Muscle of back (tissue), 11 donors: ENCODE data around the gene H19. TPM values are rescaled to one million over a fixed set of nuclear protein-coding genes. Genes with fewer than 3 reads are reported as not detected.

Experiments
- DNase-seq, 3 donors: peaks; one replicate each; pipeline versions ENCODE4 v3.0.0 to v3.0.0-alpha.2; 2013
- polyA plus RNA-seq, 10 donors: library from polyadenylated mRNA; unstranded; fragments of 120-200 nt; gene quantifications; one replicate each; pipeline ENCODE4 v1.2.1, GENCODE V29; 2013; ENCODE audit not compliant: insufficient read length in 10 of 10

The H19 gene
- polyA plus RNA-seq, 10 donors = 9,155 to 14,072 (median 11,013) TPM

DNA sequence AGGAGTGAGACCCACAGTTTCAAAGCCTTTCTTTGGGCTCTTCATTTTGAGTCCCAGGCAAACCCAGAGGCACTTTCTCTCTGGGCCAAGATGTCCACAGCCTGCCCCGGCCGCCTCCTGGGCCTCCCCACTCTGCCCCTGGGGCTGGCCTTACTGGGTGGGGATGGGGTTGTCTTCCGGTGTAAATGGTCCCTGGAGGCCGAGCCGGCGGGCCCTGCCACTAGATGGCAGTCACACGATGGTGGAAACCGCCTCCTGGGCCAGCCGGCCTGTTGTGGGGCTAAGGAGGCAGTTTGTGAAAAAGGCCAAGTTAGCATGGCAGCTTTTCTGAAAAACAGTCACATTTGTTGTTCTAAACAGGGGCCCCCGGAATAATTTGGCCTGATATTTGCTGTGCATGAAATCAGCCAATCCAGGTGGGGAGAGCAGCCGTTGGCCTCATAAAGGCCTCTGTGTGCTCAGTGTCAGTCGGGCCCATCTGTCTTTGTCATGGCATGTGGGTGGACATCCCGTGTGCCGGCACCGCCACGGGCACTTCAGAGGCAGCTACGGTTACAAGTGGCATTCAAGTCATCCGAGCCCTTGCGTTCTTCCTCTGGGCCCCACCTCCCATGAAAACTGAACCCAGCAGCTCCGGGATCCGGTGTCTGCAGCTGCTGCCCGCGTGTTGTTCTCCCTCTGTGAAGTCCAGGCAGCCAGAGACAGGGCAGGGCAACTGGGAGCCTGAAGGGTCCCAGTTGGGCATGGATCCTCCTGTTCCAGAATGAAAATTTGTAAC is 44.0 kb downstream of the H19 start:
- DNase-seq = no peak

GRCh38 chr11:1952806-1953482 is 44.7 kb downstream of the H19 start:
- DNase-seq = no peak

GRCh38 chr11:1949922-1950321 is 47.7 kb downstream of the H19 start:
- no peak for DNase-seq

- no peak for DNase-seq
Observed at GRCh38 chr11:1949302-1949701, 48.3 kb downstream of the H19 start.

DNA sequence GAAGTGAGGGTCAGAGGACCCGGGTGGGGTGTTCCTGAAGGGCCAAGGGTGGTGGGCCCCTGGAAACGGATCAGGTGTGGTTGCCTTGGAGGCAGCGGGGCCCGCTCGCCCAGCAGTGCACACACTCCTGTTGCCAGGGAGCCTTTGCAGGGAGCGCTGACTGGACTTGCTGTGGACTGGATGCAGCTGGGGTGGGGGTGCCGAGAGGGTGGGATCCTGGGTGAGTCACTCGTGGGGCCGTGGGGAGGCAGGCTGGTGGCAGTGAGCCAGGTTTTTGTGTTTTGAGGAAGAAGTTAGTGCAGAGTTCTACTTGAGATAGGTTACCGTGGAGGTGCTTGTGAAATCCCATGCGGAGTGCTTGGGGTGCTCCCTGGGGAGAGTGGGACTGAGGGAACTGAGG is 49.3 kb downstream of the H19 start:
- no peak for DNase-seq

DNA sequence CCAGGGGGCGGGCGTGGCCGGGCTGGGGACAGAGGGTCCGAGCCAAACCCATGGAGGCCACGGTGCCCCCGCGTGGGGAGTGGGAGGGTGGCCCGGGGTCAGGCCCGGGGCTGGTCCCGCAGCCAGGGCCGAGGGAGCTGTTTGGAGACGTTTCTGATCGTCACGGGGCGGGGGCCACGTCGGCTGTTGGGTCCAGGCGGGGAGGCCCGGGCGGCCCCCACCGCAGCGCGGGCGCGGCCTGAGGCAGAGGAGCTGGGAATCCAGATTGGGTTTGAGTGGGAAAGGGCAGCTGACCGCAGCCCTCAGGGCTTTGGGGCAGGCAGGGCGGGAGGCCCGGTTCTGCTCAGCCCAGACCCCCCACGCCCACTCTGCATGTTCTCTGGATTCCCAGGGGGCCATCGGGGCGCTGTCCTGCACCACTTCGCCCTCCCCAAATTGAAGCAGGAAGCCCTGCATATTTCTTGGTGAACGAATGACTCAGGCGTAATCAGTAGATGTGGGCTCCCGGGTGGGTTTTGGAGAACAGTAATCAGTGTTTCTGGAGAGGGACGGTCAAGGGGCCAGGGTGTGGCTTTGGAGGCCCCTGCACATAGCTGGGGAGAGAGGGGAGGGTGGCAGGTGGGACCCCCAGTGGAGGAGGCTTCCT is 49.9 kb downstream of the H19 start:
- no peak for DNase-seq

DNA sequence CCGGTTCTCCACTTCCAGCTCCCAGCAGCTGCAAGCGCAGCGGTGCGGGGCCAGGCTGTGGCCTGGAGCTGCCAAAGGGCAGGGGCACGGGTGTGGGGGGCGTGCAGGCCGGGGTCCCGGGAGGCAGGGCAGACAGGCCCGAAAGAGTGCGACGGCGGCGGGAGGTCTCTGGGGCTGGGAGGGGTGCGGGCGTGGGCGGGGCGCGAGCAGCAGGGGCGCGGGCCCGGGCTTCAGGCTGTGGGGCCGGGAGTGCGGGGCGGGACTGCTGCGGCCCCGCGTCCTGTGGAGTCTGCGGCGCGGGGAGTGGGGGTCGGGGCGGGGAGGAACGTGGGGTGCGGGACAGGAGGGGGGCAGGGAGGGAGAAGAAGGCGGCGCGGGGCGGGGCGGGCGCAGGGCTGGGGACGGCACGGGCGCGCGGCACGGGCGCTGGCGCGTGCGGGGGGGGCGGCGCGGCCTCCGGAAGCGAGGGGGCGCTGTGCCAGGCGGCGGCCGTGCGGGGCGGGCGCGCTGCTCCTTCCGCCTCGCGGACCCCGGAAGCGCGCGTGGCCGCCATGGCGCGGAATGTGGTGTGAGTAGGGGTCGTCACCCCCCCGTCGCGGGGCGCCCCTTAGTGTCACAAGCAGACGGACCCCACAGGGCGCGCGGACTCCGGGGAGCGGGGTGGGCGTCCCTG is 50.7 kb downstream of the H19 start, which contains the start of gene MRPL23:
Gene MRPL23, plus strand, starts transcription at position 521 of the 673 bp plus-strand sequence. Its CDS starts 31 bp downstream, at position 552.
- no peak for DNase-seq

Other genes with a start within 250 kb of the H19 start
- under 1 TPM; 0.09 to 0.97 (median 0.21) TPM for gene IFITM10, start 247.2 kb downstream of the H19 start, polyA plus RNA-seq
- 100 to 1,000 TPM in 3 of 10 donors, 10 to 100 TPM in 7; 72.0 to 110 (median 89.6) TPM for gene CTSD, start 233.9 kb downstream of the H19 start, polyA plus RNA-seq
- gene SYT8, start 162.9 kb downstream of the H19 start, polyA plus RNA-seq = 1 to 10 TPM in 3 of 10 donors, under 1 TPM in 7; 0.26 to 2.8 (median 0.58) TPM
- 1,000 to 10,000 TPM; 1,680 to 3,659 (median 2,733) TPM for gene TNNI2, start 158.9 kb downstream of the H19 start, polyA plus RNA-seq
- gene LSP1, start 144.8 kb downstream of the H19 start, polyA plus RNA-seq = 10 to 100 TPM; 25.7 to 81.2 (median 44.8) TPM
- 1 to 10 TPM in 9 of 10 donors, under 1 TPM in 1; 0.98 to 7.7 (median 3.3) TPM for gene PRR33, start 105.9 kb downstream of the H19 start, polyA plus RNA-seq
- 1,000 to 10,000 TPM; 2,439 to 8,197 (median 6,821) TPM for gene TNNT3, start 78.1 kb downstream of the H19 start, polyA plus RNA-seq
- gene MRPL23, start 50.5 kb downstream of the H19 start, polyA plus RNA-seq = 10 to 100 TPM; 57.6 to 94.8 (median 82.0) TPM
- gene IGF2, start 141.5 kb upstream of the H19 start, polyA plus RNA-seq = 1,000 to 10,000 TPM; 3,184 to 5,148 (median 3,915) TPM
- gene INS, start 163.4 kb upstream of the H19 start, polyA plus RNA-seq = not detected
- 1 to 10 TPM in 1 of 10 donors, under 1 TPM in 9; 0.21 to 1.2 (median 0.65) TPM for gene TH, start 174.0 kb upstream of the H19 start, polyA plus RNA-seq